SU-DHL-6 (cell line): Measurements from ENCODE around the gene LXN.

Experiments used
- EZH2phosphoT487 ChIP-seq: fragments of 200-600 bp; sonication (generic), shearing (Covaris generic); conservative IDR thresholded peaks from 2 replicates; pipeline ENCODE4 v1.6.1; 2018; ENCODE audit warnings: mild to moderate bottlenecking, antibody characterized with exemption, low read length, moderate library complexity, mixed read lengths
- TF ChIP-seq, protein P1 (sequence below): fragments of 200-600 bp; sonication (generic); IDR thresholded peaks from one replicate; pipeline ENCODE4 v1.5.1; 2017; ENCODE audit warnings: antibody characterized with exemption, mild to moderate bottlenecking, low read length, moderate library complexity; ENCODE audit not compliant: insufficient read depth, poor library complexity, severe bottlenecking

- TF ChIP-seq, protein P1, sequence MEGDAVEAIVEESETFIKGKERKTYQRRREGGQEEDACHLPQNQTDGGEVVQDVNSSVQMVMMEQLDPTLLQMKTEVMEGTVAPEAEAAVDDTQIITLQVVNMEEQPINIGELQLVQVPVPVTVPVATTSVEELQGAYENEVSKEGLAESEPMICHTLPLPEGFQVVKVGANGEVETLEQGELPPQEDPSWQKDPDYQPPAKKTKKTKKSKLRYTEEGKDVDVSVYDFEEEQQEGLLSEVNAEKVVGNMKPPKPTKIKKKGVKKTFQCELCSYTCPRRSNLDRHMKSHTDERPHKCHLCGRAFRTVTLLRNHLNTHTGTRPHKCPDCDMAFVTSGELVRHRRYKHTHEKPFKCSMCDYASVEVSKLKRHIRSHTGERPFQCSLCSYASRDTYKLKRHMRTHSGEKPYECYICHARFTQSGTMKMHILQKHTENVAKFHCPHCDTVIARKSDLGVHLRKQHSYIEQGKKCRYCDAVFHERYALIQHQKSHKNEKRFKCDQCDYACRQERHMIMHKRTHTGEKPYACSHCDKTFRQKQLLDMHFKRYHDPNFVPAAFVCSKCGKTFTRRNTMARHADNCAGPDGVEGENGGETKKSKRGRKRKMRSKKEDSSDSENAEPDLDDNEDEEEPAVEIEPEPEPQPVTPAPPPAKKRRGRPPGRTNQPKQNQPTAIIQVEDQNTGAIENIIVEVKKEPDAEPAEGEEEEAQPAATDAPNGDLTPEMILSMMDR: no peak
- TF ChIP-seq EZH2phosphoT487: no peak
Observed at GRCh38 chr3:158631981-158632380, 40.5 kb downstream of the LXN start.
